Upper lobe of left lung (tissue), 6 donors: ENCODE data around the gene SLC6A3. TPM values are rescaled to one million over a fixed set of nuclear protein-coding genes. Genes with fewer than 3 reads are reported as not detected.
"Not testable (repeated sequence)": the region's sequence is repeated elsewhere in the genome, so short reads cannot be mapped to it uniquely, and the experiment has no call there.

Source experiments
- ATAC-seq, 2 donors: fragments of 200-7000 bp; cut with Tn5 transposase; one replicate each; pipeline ENCODE4 v1.9.1; 2022; ENCODE audit warnings: mild to moderate bottlenecking in 2 of 2, moderate library complexity in 2 of 2; ENCODE audit not compliant: low FRiP score in 2 of 2
- DNase-seq, 2 donors: peaks; one replicate each; pipeline ENCODE4 v3.0.0-alpha.2; 2019 to 2020
- H3K27ac ChIP-seq, 4 donors: fragments of 200-600 bp; sonication (generic); one replicate each; pipeline ENCODE4 v1.5.1; 2016 to 2019
- H3K27me3 ChIP-seq, 4 donors: fragments of 200-600 bp; sonication (generic); one replicate each; pipeline ENCODE4 v1.5.1; 2017 to 2019
- H3K36me3 ChIP-seq, 4 donors: fragments of 200-600 bp; sonication (generic); one replicate each; pipeline ENCODE4 v1.5.1; 2016 to 2019
- H3K4me1 ChIP-seq, 4 donors: fragments of 200-600 bp; sonication (generic); one replicate each; pipeline ENCODE4 v1.5.1; 2018 to 2019
- H3K4me3 ChIP-seq, 4 donors: fragments of 200-600 bp; sonication (generic); one replicate each; pipeline ENCODE4 v1.5.1; 2017 to 2019; ENCODE audit warnings: mild to moderate bottlenecking in 2 of 4, moderate library complexity in 1 of 4
- H3K9me3 ChIP-seq, 4 donors: fragments of 200-600 bp; sonication (generic); one replicate each; pipeline ENCODE4 v1.5.1; 2018 to 2019
- EP300 ChIP-seq, 4 donors: sonication (generic); formaldehyde crosslinking; IDR thresholded peaks; one replicate each; pipeline ENCODE4 v1.5.1; 2017; ENCODE audit warnings: antibody characterized with exemption in 4 of 4, control low read depth in 2 of 4
- POLR2A ChIP-seq, 4 donors: fragments of 450-650 bp; IDR thresholded peaks; one replicate each; pipeline ENCODE4 v1.5.1; 2016 to 2017; ENCODE audit warnings: antibody characterized with exemption in 4 of 4, mild to moderate bottlenecking in 2 of 4
- POLR2AphosphoS5 ChIP-seq, 2 donors: sonication (generic); formaldehyde crosslinking; IDR thresholded peaks; one replicate each; pipeline ENCODE4 v1.5.1; 2017; ENCODE audit warnings: antibody characterized with exemption in 2 of 2
- whole genome bisulfite sequencing, 2 donors: methylation state at CpG; one replicate each; pipeline ENCODE4 v1.1.5; 2017 to 2018; 5-methylcytosine and 5-hydroxymethylcytosine counted together
- total RNA-seq, 6 donors: library from RNA; depleted of rRNA in 4 of 6; stranded (reverse); fragments of >200 nt in 4 of 6; gene quantifications; one replicate each; pipeline versions ENCODE4 v1.1.0 to v1.2.1, GENCODE V29; 2016 to 2021
- TF ChIP-seq, protein P1 (sequence below), 6 experiments: fragments of 450-650 bp in 4 of 6; fragments of 200-600 bp in 2 of 6; sonication (generic) in 2 of 6; IDR thresholded peaks; one replicate each; pipeline ENCODE4 v1.5.1; 2016 to 2019; ENCODE audit warnings: antibody characterized with exemption in 6 of 6
- donor health status: DM: no; HTN: no; CAD: no; lungs with moderate emphysema.
- donor health status: DM: no; HTN: yes; CAD: no; lungs with severe emphysema.

SLC6A3 gene
- total RNA-seq, 6 donors from 2014 or later, result 0.15 to 1.2 (median 0.36) TPM; not detected in 2

DNA sequence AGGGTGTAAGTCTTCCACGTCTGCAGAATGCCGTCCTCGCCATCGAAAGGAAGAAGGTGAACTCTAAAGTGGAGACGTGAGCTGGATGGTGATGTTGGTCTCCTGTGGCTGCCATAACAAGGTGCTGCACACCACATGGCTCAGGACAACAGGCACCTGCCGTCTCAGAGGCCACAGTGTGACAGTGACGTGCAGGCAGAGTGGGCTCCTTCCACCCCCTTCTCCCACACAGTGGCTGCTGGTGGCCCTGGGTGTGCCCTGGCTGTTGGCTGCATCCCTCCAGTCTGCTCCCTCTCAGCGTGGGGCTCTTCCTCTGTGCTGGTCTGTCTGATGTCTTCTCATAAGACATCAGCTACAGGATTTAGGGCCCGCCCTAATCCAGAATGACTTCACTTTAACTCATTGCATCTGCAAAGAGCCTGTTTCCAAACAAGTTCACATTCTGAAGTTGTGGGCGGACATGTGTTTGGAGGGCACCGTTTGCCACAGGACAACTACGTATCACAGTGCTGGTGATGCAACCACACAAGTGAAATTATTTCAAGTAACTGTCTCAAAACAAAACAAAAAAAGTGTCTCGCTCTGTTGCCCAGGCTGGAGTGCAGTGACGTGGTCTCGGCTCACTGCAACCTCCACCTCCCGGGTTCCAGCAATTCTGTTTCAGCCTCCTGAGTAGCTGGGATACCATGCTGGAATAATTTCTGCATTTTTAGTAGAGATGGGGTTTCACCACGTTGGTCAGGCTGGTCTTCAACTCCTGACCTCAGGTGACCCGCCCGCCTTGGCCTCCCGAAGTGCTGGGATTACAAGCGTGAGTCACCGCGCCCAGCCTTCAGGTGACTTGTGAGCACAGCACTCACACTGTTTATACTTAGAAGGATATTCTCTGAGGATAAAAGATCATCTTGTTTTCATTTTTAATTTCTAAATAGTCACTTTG is 69.1 kb downstream of the SLC6A3 start:
- H3K27ac ChIP-seq, result no peak overlapping the region
- H3K4me1 ChIP-seq, result peaks cover 0 to 10% (median 9%) of the 10 kb centered on the region in 4 donors
- no peak for ATAC-seq
- no peaks in the 10 kb centered on the region for H3K36me3 ChIP-seq
- no peaks in the 10 kb centered on the region for H3K9me3 ChIP-seq
- H3K4me3 ChIP-seq, result no peak overlapping the region
- no peak for DNase-seq
- TF ChIP-seq POLR2A (IDR thresholded peaks at IDR 0.05) (no peak), POLR2AphosphoS5 (IDR thresholded peaks at IDR 0.05) (no peak), EP300 (IDR thresholded peaks at IDR 0.05) (no peak)
- TF ChIP-seq, protein P1, sequence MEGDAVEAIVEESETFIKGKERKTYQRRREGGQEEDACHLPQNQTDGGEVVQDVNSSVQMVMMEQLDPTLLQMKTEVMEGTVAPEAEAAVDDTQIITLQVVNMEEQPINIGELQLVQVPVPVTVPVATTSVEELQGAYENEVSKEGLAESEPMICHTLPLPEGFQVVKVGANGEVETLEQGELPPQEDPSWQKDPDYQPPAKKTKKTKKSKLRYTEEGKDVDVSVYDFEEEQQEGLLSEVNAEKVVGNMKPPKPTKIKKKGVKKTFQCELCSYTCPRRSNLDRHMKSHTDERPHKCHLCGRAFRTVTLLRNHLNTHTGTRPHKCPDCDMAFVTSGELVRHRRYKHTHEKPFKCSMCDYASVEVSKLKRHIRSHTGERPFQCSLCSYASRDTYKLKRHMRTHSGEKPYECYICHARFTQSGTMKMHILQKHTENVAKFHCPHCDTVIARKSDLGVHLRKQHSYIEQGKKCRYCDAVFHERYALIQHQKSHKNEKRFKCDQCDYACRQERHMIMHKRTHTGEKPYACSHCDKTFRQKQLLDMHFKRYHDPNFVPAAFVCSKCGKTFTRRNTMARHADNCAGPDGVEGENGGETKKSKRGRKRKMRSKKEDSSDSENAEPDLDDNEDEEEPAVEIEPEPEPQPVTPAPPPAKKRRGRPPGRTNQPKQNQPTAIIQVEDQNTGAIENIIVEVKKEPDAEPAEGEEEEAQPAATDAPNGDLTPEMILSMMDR (IDR thresholded peaks at IDR 0.05), result no peak
- 80 to 83% methylated on average over 22 to 23 of the region's 23 CpGs for WGBS, 2 donors
- no peaks in the 10 kb centered on the region for H3K27me3 ChIP-seq

DNA sequence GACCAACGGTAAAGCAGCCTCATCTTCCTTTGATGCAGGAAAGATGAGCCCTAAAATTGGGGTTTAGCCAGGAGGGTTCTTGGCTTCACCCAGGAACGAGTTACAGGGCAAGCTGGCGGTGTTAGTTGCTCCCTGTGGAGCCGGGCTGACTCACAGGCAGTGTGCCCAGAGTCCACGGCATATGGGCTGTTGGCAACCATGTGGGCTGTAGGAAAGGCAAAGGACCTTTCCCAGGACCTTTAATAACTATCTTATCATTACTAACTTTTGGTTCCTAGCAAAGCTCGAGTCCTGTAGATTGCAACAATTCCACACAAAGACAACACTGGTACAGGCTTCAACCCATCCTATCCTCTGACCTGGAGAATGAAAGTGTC is 70.6 kb downstream of the SLC6A3 start:
- no peaks in the 10 kb centered on the region for H3K36me3 ChIP-seq
- ATAC-seq (no peak), DNase-seq (no peak)
- no peak overlapping the region for H3K27ac ChIP-seq
- no peaks in the 10 kb centered on the region for H3K9me3 ChIP-seq
- TF ChIP-seq POLR2A (IDR thresholded peaks at IDR 0.05) (no peak), EP300 (IDR thresholded peaks at IDR 0.05) (no peak), POLR2AphosphoS5 (IDR thresholded peaks at IDR 0.05) (no peak)
- TF ChIP-seq, protein P1 (IDR thresholded peaks at IDR 0.05), result no peak
- H3K4me1 ChIP-seq, result no peaks in the 10 kb centered on the region
- H3K27me3 ChIP-seq, result no peaks in the 10 kb centered on the region
- WGBS, 2 donors, result 64 to 65% methylated on average over 6 of the region's 6 CpGs
- no peak overlapping the region for H3K4me3 ChIP-seq

DNA sequence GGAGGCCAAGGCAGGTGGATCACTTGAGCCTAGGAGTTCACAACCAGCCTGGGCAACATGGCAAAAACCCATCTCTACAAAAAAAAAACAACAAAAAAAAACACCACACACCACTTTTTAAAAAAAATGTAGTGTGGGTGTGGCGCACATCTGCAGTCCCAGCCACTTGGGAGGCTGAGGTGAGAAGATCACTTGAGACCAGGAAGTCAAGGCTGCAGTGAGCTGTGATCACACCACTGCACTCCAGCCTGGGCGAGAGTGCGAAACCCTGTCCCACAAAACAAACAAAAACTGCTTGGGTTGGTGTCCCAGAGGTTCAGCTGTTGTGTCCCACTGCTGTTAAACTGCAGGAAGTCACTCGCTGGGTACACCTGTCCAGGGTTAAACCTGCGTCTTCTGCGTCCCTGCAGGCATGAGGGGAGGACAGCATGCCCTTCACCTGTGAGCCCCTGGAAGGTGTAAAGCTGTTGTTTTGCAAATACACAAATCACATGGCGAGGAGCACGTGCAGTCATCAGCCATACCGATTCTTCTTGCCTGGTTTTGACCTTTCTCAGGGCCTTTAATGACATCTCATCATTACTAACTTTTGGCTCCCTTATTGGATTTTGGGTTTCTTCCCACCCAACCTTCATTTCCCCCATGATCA is 71.1 kb downstream of the SLC6A3 start:
- ATAC-seq, result no peak
- Histone ChIP-seq H3K4me3 (no peak overlapping the region), H3K27ac (no peak overlapping the region), H3K9me3 (no peaks in the 10 kb centered on the region), H3K36me3 (no peaks in the 10 kb centered on the region), H3K4me1 (no peaks in the 10 kb centered on the region), H3K27me3 (no peaks in the 10 kb centered on the region)
- no peak for DNase-seq
- 65 to 67% methylated on average over 9 of the region's 9 CpGs for WGBS, 2 donors
- TF ChIP-seq EP300 (IDR thresholded peaks at IDR 0.05) (no peak), POLR2A (IDR thresholded peaks at IDR 0.05) (no peak), POLR2AphosphoS5 (IDR thresholded peaks at IDR 0.05) (no peak)
- TF ChIP-seq, protein P1 (IDR thresholded peaks at IDR 0.05), result no peak

DNA sequence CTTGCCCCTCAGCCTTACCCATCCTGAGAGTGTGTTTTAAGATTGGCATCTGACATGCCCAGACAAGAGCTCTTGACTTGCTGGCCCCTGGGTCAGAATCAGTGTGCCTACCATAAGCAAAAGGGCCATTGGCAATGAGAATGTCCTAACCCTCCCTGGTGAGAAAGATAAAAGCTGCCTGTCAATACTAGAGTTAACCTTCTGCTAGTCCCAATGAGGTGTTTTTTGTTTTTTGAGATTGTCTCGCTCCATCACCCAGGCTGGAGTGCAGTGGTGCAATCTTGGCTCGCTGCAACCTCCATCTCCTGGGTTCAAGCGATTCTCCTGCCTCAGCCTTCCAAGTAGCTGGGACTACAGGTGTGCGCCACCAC is 73.3 kb downstream of the SLC6A3 start:
- H3K27ac ChIP-seq, DNase-seq, H3K36me3 ChIP-seq, H3K9me3 ChIP-seq, ATAC-seq, H3K4me3 ChIP-seq, H3K27me3 ChIP-seq, H3K4me1 ChIP-seq: not testable (repeated sequence)
- WGBS, 2 donors, result 93 to 94% methylated on average over 4 of the region's 4 CpGs

DNA sequence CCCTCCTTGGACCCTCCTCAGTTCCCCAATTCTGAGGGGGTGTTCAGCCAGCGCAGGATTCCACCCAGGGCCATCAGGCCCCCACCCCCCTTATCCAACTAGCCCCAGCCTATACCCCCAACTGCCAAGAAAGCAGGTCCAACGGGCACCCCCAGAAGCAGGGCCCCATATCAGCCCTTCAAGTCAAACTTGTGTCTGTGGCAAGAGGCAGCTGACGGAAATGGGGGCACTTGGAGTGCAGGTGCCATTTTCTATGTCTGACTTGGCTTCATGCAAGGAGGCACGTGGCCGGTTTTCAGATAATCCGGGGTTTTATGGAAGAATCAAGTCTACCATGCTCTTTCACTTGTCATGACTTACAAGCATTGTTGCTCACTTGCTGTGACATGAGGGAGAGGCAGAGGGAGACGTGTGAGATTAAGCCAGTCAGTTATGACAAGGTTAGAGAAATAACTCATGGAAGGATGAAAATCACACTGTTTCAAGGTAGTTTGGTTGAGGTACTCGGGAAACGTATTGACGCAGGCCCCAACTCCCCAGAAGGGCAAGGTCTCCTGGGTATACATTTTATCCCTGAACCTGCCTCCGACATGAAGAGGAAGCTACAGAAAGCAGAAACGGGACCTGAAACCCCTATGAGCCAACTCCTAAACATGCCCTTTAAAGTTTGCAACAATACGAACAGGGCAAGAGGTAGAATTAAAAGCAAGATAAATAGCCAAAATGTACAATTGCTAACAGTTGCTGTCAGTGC is 73.8 kb downstream of the SLC6A3 start:
- H3K27ac ChIP-seq, result no peak overlapping the region
- H3K36me3 ChIP-seq, result no peaks in the 10 kb centered on the region
- no peak for ATAC-seq
- TF ChIP-seq, protein P1 (IDR thresholded peaks at IDR 0.05), result no peak
- TF ChIP-seq POLR2AphosphoS5 (IDR thresholded peaks at IDR 0.05), result no peak
- TF ChIP-seq POLR2A (IDR thresholded peaks at IDR 0.05), result no peak
- no peak for TF ChIP-seq EP300 (IDR thresholded peaks at IDR 0.05)
- H3K4me1 ChIP-seq, result no peaks in the 10 kb centered on the region
- no peaks in the 10 kb centered on the region for H3K9me3 ChIP-seq
- H3K4me3 ChIP-seq, result no peak overlapping the region
- 85 to 87% methylated on average over 10 to 13 of the region's 13 CpGs for WGBS, 2 donors
- H3K27me3 ChIP-seq, result no peaks in the 10 kb centered on the region
- DNase-seq, result no peak
